Chondrocyte (in vitro differentiated cells): Measurements from ENCODE around the gene KRT85. TPM values are rescaled to one million over a fixed set of nuclear protein-coding genes. Genes with fewer than 3 reads are reported as not detected.

ENCODE experiments used
- DNase-seq: peaks from one replicate; pipeline ENCODE4 v3.0.0; 2021; ENCODE audit warnings: mixed read lengths, low spot score
- H3K27ac Mint-ChIP-seq: one replicate; pipeline ENCODE4 v1.8.0; 2021; ENCODE audit warnings: mild to moderate bottlenecking, moderate library complexity, mixed read lengths; ENCODE audit not compliant: unreplicated experiment
- H3K27me3 Mint-ChIP-seq: 2 replicates; pipeline ENCODE4 v1.8.0; 2021; ENCODE audit warnings: low read depth, mixed read lengths
- H3K36me3 Mint-ChIP-seq: 2 replicates; pipeline ENCODE4 v1.8.0; 2021; ENCODE audit warnings: low read depth, mixed read lengths
- H3K4me1 Mint-ChIP-seq: 2 replicates; pipeline ENCODE4 v1.8.0; 2021; ENCODE audit warnings: low read depth, mild to moderate bottlenecking, mixed read lengths
- H3K4me3 Mint-ChIP-seq: one replicate; pipeline ENCODE4 v1.8.0; 2021; ENCODE audit warnings: mild to moderate bottlenecking, moderate library complexity, mixed read lengths; ENCODE audit not compliant: unreplicated experiment
- H3K9me3 Mint-ChIP-seq: 2 replicates; pipeline ENCODE4 v1.8.0; 2021; ENCODE audit warnings: low read depth, mixed read lengths
- CTCF ChIP-seq: fragments of 200-600 bp; sonication (generic); IDR thresholded peaks from 2 replicates; pipeline ENCODE4 v1.5.0; 2021; ENCODE audit warnings: antibody characterized with exemption, mild to moderate bottlenecking, moderate library complexity
- total RNA-seq: library from RNA; stranded (reverse); gene quantifications from 3 replicates; pipeline ENCODE4 v1.2.1, GENCODE V29; 2021

The KRT85 gene
- total RNA-seq, 1 donor from 2014 or later = not detected

GRCh38 chr12:52389313-52390207 lies 22.3 kb upstream of the KRT85 start:
- Mint-ChIP-seq H3K4me3 (no peak overlapping the region), H3K9me3 (no peaks in the 10 kb centered on the region), H3K27ac (no peak overlapping the region), H3K4me1 (peaks cover 21% of the 10 kb centered on the region), H3K27me3 (peaks cover 12% of the 10 kb centered on the region), H3K36me3 (no peaks in the 10 kb centered on the region)
- DNase-seq = no peak
- TF ChIP-seq CTCF = no peak

- no peaks in the 10 kb centered on the region for H3K9me3 Mint-ChIP-seq
- no peak for DNase-seq
- H3K4me1 Mint-ChIP-seq = peaks cover 21% of the 10 kb centered on the region
- H3K36me3 Mint-ChIP-seq = no peaks in the 10 kb centered on the region
- H3K27me3 Mint-ChIP-seq = peaks cover 15% of the 10 kb centered on the region
- no peak overlapping the region for H3K27ac Mint-ChIP-seq
- H3K4me3 Mint-ChIP-seq = no peak overlapping the region
- no peak for TF ChIP-seq CTCF
Measured at GRCh38 chr12:52387859-52388258, 20.6 kb upstream of the KRT85 start.

DNA sequence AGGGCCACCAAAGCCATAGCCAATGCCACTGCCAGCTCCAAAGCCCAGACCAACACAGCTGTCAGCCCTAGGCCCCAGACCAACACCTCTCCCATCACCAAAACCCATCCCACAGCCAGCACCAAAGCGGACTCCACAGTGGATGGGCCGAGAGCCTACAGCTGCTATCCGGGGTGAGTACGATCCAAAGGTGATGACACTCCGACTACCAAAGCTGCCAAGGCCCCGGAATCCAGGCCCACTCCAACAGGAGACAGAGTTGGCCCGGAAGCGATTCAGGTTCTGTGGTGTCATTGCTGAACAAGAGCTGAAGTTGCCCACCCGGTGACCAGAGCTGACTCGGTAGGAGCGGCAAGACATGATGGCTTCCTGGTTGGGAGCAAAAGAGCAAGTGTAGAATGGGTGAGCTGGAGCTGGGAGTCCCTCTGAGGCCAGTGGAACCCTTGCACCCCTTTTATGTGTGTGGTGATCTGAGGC lies 18.0 kb upstream of the KRT85 start, which contains the start of gene KRT84:
KRT84 (minus strand) TSS at position 427 of the 477 bp plus-strand sequence; CDS start at position 360, 67 bp downstream.
- no peak within 1 kb of the TSS for H3K4me3 Mint-ChIP-seq
- no peaks in the 10 kb centered on the region for H3K36me3 Mint-ChIP-seq
- peaks cover 22% of the 10 kb centered on the region for H3K27me3 Mint-ChIP-seq
- DNase-seq = no peak
- H3K27ac Mint-ChIP-seq = no peak within 1 kb of the TSS
- peaks cover 8% of the 10 kb centered on the region for H3K4me1 Mint-ChIP-seq
- no peaks in the 10 kb centered on the region for H3K9me3 Mint-ChIP-seq
- TF ChIP-seq CTCF = no peak

- no peaks in the 10 kb centered on the region for H3K9me3 Mint-ChIP-seq
- no peaks in the 10 kb centered on the region for H3K36me3 Mint-ChIP-seq
- no peak overlapping the region for H3K4me3 Mint-ChIP-seq
- DNase-seq = no peak
- H3K27me3 Mint-ChIP-seq = peaks cover 23% of the 10 kb centered on the region
- TF ChIP-seq CTCF = no peak
- no peaks in the 10 kb centered on the region for H3K4me1 Mint-ChIP-seq
- H3K27ac Mint-ChIP-seq = no peak overlapping the region
Measured at GRCh38 chr12:52383331-52383730, 16.1 kb upstream of the KRT85 start.

GRCh38 chr12:52382854-52383253 lies 15.6 kb upstream of the KRT85 start:
- no peaks in the 10 kb centered on the region for H3K4me1 Mint-ChIP-seq

More at GRCh38 chr12:52382854-52383253, 15.6 kb upstream of the KRT85 start:
- Mint-ChIP-seq H3K4me3 (no peak overlapping the region), H3K27ac (no peak overlapping the region), H3K27me3 (peaks cover 23% of the 10 kb centered on the region), H3K36me3 (no peaks in the 10 kb centered on the region), H3K9me3 (no peaks in the 10 kb centered on the region)
- no peak for DNase-seq
- no peak for TF ChIP-seq CTCF
